Lung microvascular endothelial cell (primary cell): Measurements from ENCODE around the gene RNF220. TPM values are rescaled to one million over a fixed set of nuclear protein-coding genes. Genes with fewer than 3 reads are reported as not detected.

Experiments used
- DNase-seq, 2 donors: peaks; one replicate each; pipeline versions ENCODE4 v3.0.0 to v3.0.0-alpha.2; 2010; ENCODE audit warnings: low read depth in 2 of 2
- total RNA-seq: library from RNA; depleted of rRNA; stranded (reverse); fragments of >200 nt; gene quantifications from 2 replicates; pipeline ENCODE4 v1.2.1, GENCODE V29; 2014

The RNF220 gene
- total RNA-seq, 1 donor from 2014 or later = 53.6 TPM

DNA sequence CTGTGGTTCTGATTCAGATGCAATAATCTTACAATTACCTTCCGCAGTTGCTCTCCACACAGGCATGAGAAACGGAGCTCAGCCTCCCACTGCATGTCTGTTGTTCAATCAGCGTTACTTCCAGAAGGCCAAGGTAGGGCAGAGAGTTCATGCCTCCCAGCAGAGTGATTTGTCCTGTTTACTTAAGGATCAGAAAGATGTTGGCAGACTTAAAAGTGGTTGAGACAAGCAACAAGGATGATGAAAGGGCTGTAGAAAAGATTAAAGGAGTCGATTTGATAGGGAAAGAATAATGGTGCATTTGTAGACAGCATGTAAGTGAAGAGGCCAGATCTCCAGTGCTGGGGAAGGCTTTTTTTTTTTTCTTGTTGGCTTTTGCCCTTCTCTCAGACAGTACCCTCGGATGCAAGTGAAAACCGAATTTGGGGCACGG is 296.1 kb downstream of the RNF220 start:
- DNase-seq = no peak

Other genes starting within 250 kb of the RNF220 start
- 13.3 and 16.6 TPM in 2 replicates for gene DMAP1, start 191.8 kb upstream of the RNF220 start, total RNA-seq
- 28.8 and 31.9 TPM in 2 replicates for gene ERI3, start 50.0 kb upstream of the RNF220 start, total RNA-seq